Measurements from ENCODE around the gene USP43.
"Not testable (repeated sequence)": the region's sequence is repeated elsewhere in the genome, so short reads cannot be mapped to it uniquely, and the experiment has no call there.

USP43 gene, protein sequence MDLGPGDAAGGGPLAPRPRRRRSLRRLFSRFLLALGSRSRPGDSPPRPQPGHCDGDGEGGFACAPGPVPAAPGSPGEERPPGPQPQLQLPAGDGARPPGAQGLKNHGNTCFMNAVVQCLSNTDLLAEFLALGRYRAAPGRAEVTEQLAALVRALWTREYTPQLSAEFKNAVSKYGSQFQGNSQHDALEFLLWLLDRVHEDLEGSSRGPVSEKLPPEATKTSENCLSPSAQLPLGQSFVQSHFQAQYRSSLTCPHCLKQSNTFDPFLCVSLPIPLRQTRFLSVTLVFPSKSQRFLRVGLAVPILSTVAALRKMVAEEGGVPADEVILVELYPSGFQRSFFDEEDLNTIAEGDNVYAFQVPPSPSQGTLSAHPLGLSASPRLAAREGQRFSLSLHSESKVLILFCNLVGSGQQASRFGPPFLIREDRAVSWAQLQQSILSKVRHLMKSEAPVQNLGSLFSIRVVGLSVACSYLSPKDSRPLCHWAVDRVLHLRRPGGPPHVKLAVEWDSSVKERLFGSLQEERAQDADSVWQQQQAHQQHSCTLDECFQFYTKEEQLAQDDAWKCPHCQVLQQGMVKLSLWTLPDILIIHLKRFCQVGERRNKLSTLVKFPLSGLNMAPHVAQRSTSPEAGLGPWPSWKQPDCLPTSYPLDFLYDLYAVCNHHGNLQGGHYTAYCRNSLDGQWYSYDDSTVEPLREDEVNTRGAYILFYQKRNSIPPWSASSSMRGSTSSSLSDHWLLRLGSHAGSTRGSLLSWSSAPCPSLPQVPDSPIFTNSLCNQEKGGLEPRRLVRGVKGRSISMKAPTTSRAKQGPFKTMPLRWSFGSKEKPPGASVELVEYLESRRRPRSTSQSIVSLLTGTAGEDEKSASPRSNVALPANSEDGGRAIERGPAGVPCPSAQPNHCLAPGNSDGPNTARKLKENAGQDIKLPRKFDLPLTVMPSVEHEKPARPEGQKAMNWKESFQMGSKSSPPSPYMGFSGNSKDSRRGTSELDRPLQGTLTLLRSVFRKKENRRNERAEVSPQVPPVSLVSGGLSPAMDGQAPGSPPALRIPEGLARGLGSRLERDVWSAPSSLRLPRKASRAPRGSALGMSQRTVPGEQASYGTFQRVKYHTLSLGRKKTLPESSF

GRCh38 chr17:9644910-9645751, at the start of gene USP43:
Gene USP43, plus strand, starts transcription at chr17:9645517. Its CDS starts 116 bp downstream, at chr17:9645633.
- DNase-seq, result no peak

GRCh38 chr17:9597638-9598037, 47.7 kb upstream of the USP43 start:
- DNase-seq, result not testable (repeated sequence)

DNA sequence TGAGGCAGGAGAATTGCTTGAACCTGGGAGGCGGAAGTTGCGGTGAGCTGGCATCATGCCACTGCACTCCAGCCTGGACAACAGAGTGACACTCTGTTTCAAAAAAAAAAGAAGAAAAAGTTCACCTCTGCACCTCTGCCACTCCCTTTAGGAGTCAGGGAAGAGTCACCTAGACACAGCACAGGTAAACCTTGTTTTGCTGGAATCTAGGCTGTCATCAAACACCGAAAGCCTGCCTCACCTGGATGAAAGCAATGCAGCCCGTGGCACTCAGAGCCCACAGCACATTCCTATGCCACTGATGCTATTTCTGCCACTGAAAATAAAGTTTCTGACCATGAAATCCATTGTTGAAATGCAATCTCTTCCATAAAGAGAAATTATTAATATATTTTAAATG, 46.7 kb upstream of the USP43 start:
- DNase-seq, result no peak

DNA sequence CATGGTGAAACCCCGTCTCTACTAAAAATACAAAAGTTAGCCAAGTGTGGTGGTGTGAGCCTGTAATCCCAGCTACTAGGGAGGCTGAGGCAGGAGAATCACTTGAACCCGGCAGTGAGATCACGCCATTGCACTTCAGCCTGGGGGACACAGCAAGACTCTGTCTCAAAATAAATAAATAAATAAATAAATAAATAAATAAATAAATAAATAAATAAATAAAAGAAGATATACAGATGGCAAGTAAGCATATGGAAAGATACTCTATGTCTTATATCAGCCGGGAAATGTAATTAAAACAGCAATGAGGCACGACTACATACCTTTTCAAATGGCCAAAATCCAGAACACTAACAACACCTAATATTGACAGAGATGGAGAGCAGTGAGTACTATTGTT, 40.7 kb upstream of the USP43 start:
- not testable (repeated sequence) for DNase-seq

DNA sequence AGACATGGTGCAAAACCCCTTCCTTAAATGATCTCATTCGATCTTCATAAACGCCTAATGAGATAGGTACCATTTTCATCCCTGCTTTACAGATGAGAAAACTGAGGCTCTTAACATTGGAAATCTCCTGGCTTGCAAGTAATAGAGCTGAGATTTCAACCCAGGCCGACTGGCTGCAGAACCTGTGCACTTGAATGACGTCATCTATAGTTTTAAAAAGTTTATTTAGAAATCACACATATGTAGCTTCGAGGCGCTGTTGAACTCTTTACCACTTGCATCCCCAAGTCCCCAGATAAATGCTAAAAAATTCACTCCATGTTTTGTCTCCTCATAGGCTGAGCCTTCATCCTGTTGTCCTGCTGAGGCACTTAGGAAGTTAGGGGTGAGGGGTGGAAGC, 38.9 kb upstream of the USP43 start:
- no peak for DNase-seq

- DNase-seq, result not testable (repeated sequence)
Measured at GRCh38 chr17:9607058-9607457, 38.3 kb upstream of the USP43 start.

- DNase-seq, result no peak
Measured at GRCh38 chr17:9611557-9611956, 33.8 kb upstream of the USP43 start.

- DNase-seq, result no peak
Measured at GRCh38 chr17:9612006-9612405, 33.3 kb upstream of the USP43 start.

GRCh38 chr17:9615486-9615885, 29.8 kb upstream of the USP43 start:
- DNase-seq, result no peak

DNA sequence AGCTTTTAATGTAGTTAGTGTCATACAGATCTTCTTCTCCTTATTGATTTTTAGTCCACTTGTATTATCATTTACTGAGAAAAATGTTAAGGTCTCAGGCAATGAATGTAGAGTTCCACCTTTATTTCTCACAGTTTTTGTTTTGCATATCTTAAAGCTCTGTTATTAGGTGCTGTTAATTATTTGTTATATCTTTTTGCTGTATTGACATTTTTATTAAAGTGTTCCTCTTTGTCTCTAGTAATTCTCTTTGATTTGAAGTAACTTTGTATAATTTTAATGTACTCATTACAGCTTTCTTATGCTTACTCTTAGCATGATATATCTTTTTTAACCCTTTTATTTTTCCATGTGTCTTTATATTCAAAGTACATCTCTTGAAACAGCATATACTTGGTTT, 22.4 kb upstream of the USP43 start:
- DNase-seq, result no peak

- DNase-seq, result no peak
Measured at GRCh38 chr17:9628509-9628908, 16.8 kb upstream of the USP43 start.

- no peak for DNase-seq
Measured at GRCh38 chr17:9632741-9633140, 12.6 kb upstream of the USP43 start.

- no peak for DNase-seq
Measured at GRCh38 chr17:9635340-9635739, 10.0 kb upstream of the USP43 start.

DNA sequence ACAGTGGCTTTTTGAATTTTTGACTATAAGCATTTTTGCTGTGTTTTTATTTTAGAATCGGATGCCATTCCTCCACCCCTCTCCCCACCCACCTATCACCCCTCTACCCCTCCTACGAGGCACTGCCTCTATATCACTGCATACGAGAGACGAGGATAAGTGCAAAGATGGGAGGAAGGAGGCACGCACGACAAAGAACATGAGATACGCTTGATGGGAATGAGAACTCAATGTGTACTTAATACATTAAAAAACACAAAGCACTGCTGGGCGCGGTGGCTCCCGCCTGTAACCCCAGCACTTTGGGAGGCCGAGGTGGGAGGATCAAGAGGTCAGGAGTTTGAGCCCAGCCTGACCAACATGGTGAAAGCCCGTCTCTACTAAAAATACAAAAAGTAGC, 8.8 kb upstream of the USP43 start:
- no peak for DNase-seq

DNA sequence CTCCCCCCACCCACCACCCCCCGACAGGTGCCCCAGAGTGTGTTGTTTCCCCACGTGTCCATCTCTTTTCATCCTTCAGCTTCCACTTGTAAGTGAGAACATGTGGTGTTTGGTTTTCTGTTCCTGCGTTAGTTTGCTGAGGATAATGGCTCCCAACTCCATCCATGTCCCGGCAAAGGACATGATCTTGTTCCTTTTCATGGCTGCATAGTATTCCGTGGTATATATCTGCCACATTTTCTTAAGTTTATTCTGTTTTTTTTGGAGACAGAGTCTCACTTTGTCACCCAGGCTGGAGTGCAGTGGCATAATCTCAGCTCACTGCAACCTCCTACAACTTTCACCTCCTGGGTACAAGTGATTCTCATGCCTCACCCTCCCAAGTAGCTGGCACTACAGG, 4.9 kb upstream of the USP43 start:
- not testable (repeated sequence) for DNase-seq

DNA sequence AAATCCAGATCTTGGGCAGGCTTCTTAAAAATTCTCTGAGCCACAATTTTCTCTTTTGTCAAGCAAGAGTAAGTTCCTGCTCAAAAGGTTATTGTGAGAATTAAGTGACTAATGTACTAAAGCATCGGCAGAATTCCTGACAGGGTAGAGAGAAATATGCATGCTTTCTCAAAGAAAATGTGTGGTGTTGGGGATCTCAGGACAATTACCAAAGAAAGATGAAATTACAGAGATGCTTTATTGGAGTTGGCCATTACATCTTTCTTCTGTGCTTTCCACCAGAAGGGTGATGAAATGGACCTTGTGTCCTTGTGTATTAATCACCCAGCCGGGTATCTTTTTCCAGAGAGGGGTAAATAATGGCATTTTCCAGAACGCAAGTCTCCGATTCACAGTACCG, 1.7 kb upstream of the USP43 start:
- DNase-seq, result no peak

GRCh38 chr17:9645851-9646545, 681 bp downstream of the USP43 start:
- no peak for DNase-seq

- no peak for DNase-seq
Measured at GRCh38 chr17:9646546-9646885, 1.2 kb downstream of the USP43 start.

DNA sequence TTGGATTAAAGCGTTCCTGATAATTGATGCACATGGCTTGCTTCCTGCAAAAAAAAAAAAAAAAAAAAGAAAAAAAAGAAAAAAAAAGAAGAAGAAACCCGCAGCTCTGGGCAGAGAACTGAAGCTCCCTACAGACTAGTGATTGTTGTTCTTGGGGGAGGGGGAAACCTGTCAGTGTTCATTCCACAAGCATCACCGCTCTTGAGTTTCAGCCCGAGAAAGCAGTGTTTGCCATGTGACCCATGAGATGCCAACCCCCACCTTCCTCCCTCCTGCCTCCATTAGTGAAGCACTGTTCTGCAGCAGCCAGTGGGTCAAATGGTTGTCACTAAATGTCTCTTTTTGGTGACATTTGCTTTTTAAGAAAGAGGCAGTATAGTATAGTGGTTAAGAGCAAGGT, 1.7 kb downstream of the USP43 start:
- no peak for DNase-seq

DNA sequence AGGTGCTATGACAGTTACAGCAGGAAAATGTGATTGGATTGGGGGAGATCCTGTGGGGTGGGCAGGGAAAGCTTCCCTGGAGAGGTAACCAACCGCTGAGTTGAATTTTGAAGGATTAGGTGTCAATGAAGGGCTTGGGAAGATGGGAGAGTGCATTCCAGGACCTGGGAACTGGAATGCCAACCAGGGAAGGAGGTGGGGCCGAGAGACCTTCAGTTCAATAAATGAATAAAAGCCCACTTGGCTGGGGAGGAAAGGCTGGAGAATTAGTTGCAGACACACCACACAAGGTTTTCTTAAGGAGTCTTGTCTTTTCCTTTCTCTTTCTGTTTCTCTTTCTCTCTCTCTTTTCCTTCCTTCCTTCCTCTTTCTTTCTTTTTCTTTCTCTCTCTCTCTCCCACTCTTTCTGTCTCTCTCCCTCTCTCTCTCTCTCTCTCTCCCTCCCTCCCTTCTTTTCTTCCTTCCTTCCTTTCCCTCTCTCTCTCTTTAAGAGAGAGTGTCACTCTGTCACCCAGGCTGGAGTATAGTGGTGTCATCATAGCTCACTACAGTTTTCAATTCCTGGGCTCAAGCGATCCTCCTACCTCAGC, 3.3 kb downstream of the USP43 start:
- no peak for DNase-seq

DNA sequence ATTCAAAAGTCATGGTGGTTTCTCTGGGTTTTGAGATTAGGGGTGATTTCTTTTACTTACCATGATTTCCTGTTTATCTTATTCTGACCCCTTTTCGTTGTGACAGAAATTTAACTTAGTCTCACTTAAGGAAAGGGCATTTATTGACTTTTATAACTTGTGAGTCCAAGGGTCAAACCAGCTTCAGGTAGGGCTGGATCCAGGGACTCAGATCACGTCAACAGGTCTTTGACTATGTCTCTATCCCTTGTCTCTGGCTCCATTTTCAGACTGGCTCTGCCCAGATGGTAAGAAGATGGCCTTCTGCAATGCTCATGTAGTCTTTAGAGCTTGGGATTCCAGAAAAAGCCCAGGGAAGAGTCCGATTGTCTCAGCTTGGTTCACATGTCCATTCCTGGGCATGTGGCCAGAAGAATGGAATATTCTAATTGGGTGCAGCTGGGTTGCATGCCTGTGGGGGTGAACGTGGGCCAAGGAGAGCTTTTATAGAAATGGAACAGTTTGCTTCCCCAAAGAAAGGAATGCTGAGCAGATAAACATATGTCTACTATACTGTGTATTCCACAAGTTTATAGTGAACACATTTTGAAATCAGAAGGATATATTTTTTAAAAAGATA, 13.4 kb downstream of the USP43 start:
- no peak for DNase-seq

Data from NCI-H2227 treated with DMSO at 0.1 percent for 48 hours (cell line).